H1 (cell line): ENCODE measurements around the gene AAK1. TPM values are rescaled to one million over a fixed set of nuclear protein-coding genes. Genes with fewer than 3 reads are reported as not detected.

Source experiments
- CTCF ChIA-PET: fragments of 300-600 bp; sonication (Branson Sonifier 250); formaldehyde crosslinking; loops from one replicate; lab custom pipeline; 2021; ENCODE audit not compliant: partially characterized antibody; lab: Charles Lee
- POLR2A ChIA-PET: fragments of 300-600 bp; sonication (Branson Sonifier 250); formaldehyde crosslinking; loops from one replicate; lab custom pipeline; 2021; ENCODE audit warnings: inconsistent platforms; ENCODE audit not compliant: partially characterized antibody; lab: Charles Lee
- DNase-seq, 2 experiments: peaks; one replicate each; pipeline versions ENCODE4 v3.0.0 to v3.0.0-alpha.2; 2010 to 2022; ENCODE audit warnings: low spot score in 2 of 2, low read depth in 1 of 2, mixed read lengths in 1 of 2
- FAIRE-seq: peaks from 2 replicates; lab custom pipeline; 2011; peaks lifted over from hg19 to GRCh38; lab: Jason Lieb, UNC
- H2AFZ ChIP-seq: 2 replicates; pipeline ENCODE4 v1.8.1; 2012; ENCODE audit warnings: low read length, inconsistent platforms
- H2AK5ac ChIP-seq: 2 replicates; pipeline ENCODE4 v1.6.1; 2013; ENCODE audit warnings: low read depth, low read length
- H2BK120ac ChIP-seq: replicated peaks from 2 replicates; pipeline ENCODE3; 2013; ENCODE audit warnings: low read depth, low read length, inconsistent platforms
- H2BK12ac ChIP-seq: 2 replicates; pipeline ENCODE4 v1.6.1; 2013; ENCODE audit warnings: low read depth, low read length
- H2BK15ac ChIP-seq: 2 replicates; pipeline ENCODE4 v1.6.1; 2013; ENCODE audit warnings: low read length
- H2BK20ac ChIP-seq: 2 replicates; pipeline ENCODE4 v1.6.1; 2013; ENCODE audit warnings: low read length
- H2BK5ac ChIP-seq: 2 replicates; pipeline ENCODE4 v1.6.1; 2013; ENCODE audit warnings: low read depth, low read length
- H3K14ac ChIP-seq: 2 replicates; pipeline ENCODE4 v1.6.1; 2013; ENCODE audit warnings: inconsistent platforms; ENCODE audit not compliant: insufficient read length
- H3K18ac ChIP-seq: 2 replicates; pipeline ENCODE4 v1.6.1; 2013; ENCODE audit warnings: low read length; ENCODE audit errors: extremely low read depth
- H3K23ac ChIP-seq: 2 replicates; pipeline ENCODE4 v1.6.1; 2013; ENCODE audit warnings: inconsistent platforms; ENCODE audit not compliant: insufficient read length
- H3K23me2 ChIP-seq: 2 replicates; pipeline ENCODE4 v1.6.1; 2013; ENCODE audit warnings: low read depth, low read length
- H3K27ac ChIP-seq: 2 replicates; pipeline ENCODE4 v1.6.1; 2011; ENCODE audit warnings: low read depth, low read length, inconsistent platforms
- H3K27me3 ChIP-seq, 4 experiments: replicated peaks in 1 of 4; 1 replicate in 1 of 4; 2 replicates in 3 of 4; pipeline versions ENCODE4 v1.6.1 to v1.8.1; 2011 to 2013; ENCODE audit warnings: low read length in 3 of 4, mild to moderate bottlenecking in 3 of 4, inconsistent platforms in 2 of 4, mixed read lengths in 2 of 4, moderate library complexity in 1 of 4; ENCODE audit not compliant: control insufficient read depth in 3 of 4, insufficient read depth in 3 of 4; ENCODE audit errors: extremely low read depth in 1 of 4
- H3K36me3 ChIP-seq, 4 experiments: 2 replicates each; pipeline versions ENCODE4 v1.6.1 to v1.8.1; 2011 to 2013; ENCODE audit warnings: mild to moderate bottlenecking in 4 of 4, low read length in 3 of 4, moderate library complexity in 2 of 4, control low read depth in 1 of 4, inconsistent platforms in 1 of 4; ENCODE audit not compliant: insufficient read depth in 4 of 4, control insufficient read depth in 2 of 4
- H3K4ac ChIP-seq: replicated peaks from 2 replicates; pipeline ENCODE3; 2013; ENCODE audit warnings: low read length, low read depth, mixed read lengths, inconsistent platforms; ENCODE audit not compliant: insufficient read length
- H3K4me1 ChIP-seq, 4 experiments: replicated peaks in 1 of 4; 1 replicate in 1 of 4; 2 replicates in 3 of 4; pipeline versions ENCODE4 v1.6.1 to v1.8.1; 2011 to 2013; ENCODE audit warnings: low read length in 3 of 4, inconsistent platforms in 2 of 4, mixed read lengths in 1 of 4; ENCODE audit not compliant: insufficient read depth in 4 of 4, control insufficient read depth in 3 of 4
- H3K4me2 ChIP-seq, 2 experiments: 2 replicates each; pipeline versions ENCODE4 v1.6.1 to v1.8.1; 2011 to 2013; ENCODE audit warnings: low read depth in 2 of 2, low read length in 2 of 2, control low read depth in 1 of 2, inconsistent platforms in 1 of 2, mild to moderate bottlenecking in 1 of 2; ENCODE audit not compliant: insufficient read depth in 1 of 2
- H3K4me3 ChIP-seq, 4 experiments: fragments of 200-600, 300-600 bp in 1 of 4; sonication (generic), shearing (Covaris generic), sonication (Bioruptor Twin) in 1 of 4; 2 replicates each; pipeline versions ENCODE4 v1.5.1 to v1.8.1; 2011 to 2016; ENCODE audit warnings: low read length in 4 of 4, low read depth in 3 of 4, control low read depth in 2 of 4, inconsistent platforms in 2 of 4, mild to moderate bottlenecking in 2 of 4, mixed read lengths in 1 of 4, moderate library complexity in 1 of 4; ENCODE audit not compliant: insufficient read depth in 2 of 4; ENCODE audit errors: extremely low read depth in 1 of 4
- H3K56ac ChIP-seq: replicated peaks from 2 replicates; pipeline ENCODE3; 2013; ENCODE audit warnings: low read depth, mild to moderate bottlenecking, mixed read lengths, low read length, inconsistent platforms; ENCODE audit not compliant: insufficient read length
- H3K79me1 ChIP-seq: 2 replicates; pipeline ENCODE4 v1.6.1; 2013; ENCODE audit warnings: low read depth, low read length, control low read depth
- H3K79me2 ChIP-seq, 2 experiments: 2 replicates each; pipeline versions ENCODE4 v1.6.1 to v1.8.1; 2012 to 2013; ENCODE audit warnings: low read length in 2 of 2, mild to moderate bottlenecking in 2 of 2, inconsistent platforms in 1 of 2; ENCODE audit not compliant: insufficient read depth in 2 of 2, control insufficient read depth in 1 of 2
- H3K9ac ChIP-seq, 4 experiments: replicated peaks in 1 of 4; 1 replicate in 1 of 4; 2 replicates in 3 of 4; pipeline versions ENCODE4 v1.6.1 to v1.8.1; 2011 to 2013; ENCODE audit warnings: low read depth in 3 of 4, low read length in 3 of 4, control low read depth in 2 of 4, mild to moderate bottlenecking in 2 of 4, moderate library complexity in 2 of 4, inconsistent platforms in 1 of 4; ENCODE audit errors: extremely low read depth in 1 of 4
- H3K9me3 ChIP-seq, 2 experiments: 2 replicates each; pipeline versions ENCODE4 v1.6.1 to v1.8.1; 2012 to 2013; ENCODE audit warnings: mild to moderate bottlenecking in 2 of 2, moderate library complexity in 2 of 2, control low read depth in 1 of 2, inconsistent platforms in 1 of 2, low read depth in 1 of 2, low read length in 1 of 2, mixed read lengths in 1 of 2; ENCODE audit not compliant: insufficient read depth in 2 of 2
- H4K20me1 ChIP-seq, 2 experiments: replicated peaks in 1 of 2; 2 replicates each; pipeline versions ENCODE3 to v1.8.1; 2011 to 2013; ENCODE audit warnings: inconsistent platforms in 2 of 2, low read length in 2 of 2, mild to moderate bottlenecking in 1 of 2; ENCODE audit not compliant: insufficient read depth in 2 of 2, control insufficient read depth in 1 of 2
- H4K5ac ChIP-seq: 2 replicates; pipeline ENCODE4 v1.6.1; 2013; ENCODE audit warnings: low read length, low read depth, mixed read lengths, inconsistent platforms; ENCODE audit not compliant: insufficient read length
- H4K8ac ChIP-seq: 2 replicates; pipeline ENCODE4 v1.8.0; 2013; ENCODE audit warnings: mild to moderate bottlenecking, moderate library complexity, low read length, inconsistent platforms; ENCODE audit not compliant: insufficient read depth; ENCODE audit errors: extremely low read depth
- H4K91ac ChIP-seq: replicated peaks from 2 replicates; pipeline ENCODE3; 2013; ENCODE audit warnings: low read length, mixed read lengths, inconsistent platforms; ENCODE audit not compliant: insufficient read length
- ASH2L ChIP-seq: fragments of 200-600, 300-600 bp; sonication (generic); IDR thresholded peaks from one replicate; pipeline ENCODE4 v1.7.1; 2017; ENCODE audit warnings: low read length
- CBX8 ChIP-seq: fragments of 300-800, 300-1000 bp; sonication (generic); IDR thresholded peaks from 2 replicates; pipeline ENCODE4 v1.7.1; 2016; ENCODE audit warnings: low read depth, low read length, borderline replicate concordance
- CEBPB ChIP-seq: IDR thresholded peaks from 2 replicates; pipeline ENCODE4 v1.6.1; 2012; ENCODE audit warnings: low read depth, low read length
- EP300 ChIP-seq, 2 experiments: IDR thresholded peaks; 1 replicate in 1 of 2; 2 replicates in 1 of 2; pipeline ENCODE4 v1.6.1; 2011 to 2012; ENCODE audit warnings: low read depth in 2 of 2, low read length in 2 of 2, mild to moderate bottlenecking in 2 of 2, borderline replicate concordance in 1 of 2, inconsistent platforms in 1 of 2, moderate library complexity in 1 of 2
- EZH2 ChIP-seq: fragments of 200-600 bp; sonication (generic); IDR thresholded peaks from 2 replicates; pipeline ENCODE4 v1.7.1; 2012; ENCODE audit warnings: low read depth, mild to moderate bottlenecking, moderate library complexity, low read length, inconsistent platforms; ENCODE audit not compliant: severe bottlenecking
- MAX ChIP-seq: IDR thresholded peaks from 2 replicates; pipeline ENCODE4 v1.6.1; 2012; ENCODE audit warnings: inconsistent platforms
- POLR2A ChIP-seq, 2 experiments: IDR thresholded peaks; 1 replicate in 1 of 2; 2 replicates in 1 of 2; pipeline ENCODE4 v1.6.1; 2011; ENCODE audit warnings: low read depth in 2 of 2, low read length in 2 of 2, mild to moderate bottlenecking in 2 of 2; ENCODE audit errors: control extremely low read depth in 1 of 2
- RNF2 ChIP-seq: fragments of 200-900, 300-1000 bp; sonication (generic); IDR thresholded peaks from 2 replicates; pipeline ENCODE4 v1.7.1; 2016; ENCODE audit warnings: borderline replicate concordance, low read depth, mild to moderate bottlenecking, antibody characterized with exemption, low read length; ENCODE audit not compliant: poor library complexity, severe bottlenecking; ENCODE audit errors: missing control alignments
- SIRT6 ChIP-seq: IDR thresholded peaks from one replicate; pipeline ENCODE4 v1.7.1; 2012; ENCODE audit warnings: low read length, inconsistent platforms
- SIX5 ChIP-seq: IDR thresholded peaks from 2 replicates; pipeline ENCODE4 v1.6.1; 2011; ENCODE audit warnings: mild to moderate bottlenecking, low read depth, low read length
- TBP ChIP-seq: IDR thresholded peaks from 2 replicates; pipeline ENCODE4 v1.6.1; 2011; ENCODE audit warnings: low read depth, low read length, improper control_type of control experiment
- TEAD4 ChIP-seq: IDR thresholded peaks from 2 replicates; pipeline ENCODE4 v1.6.1; 2012; ENCODE audit warnings: low read depth, low read length, inconsistent platforms, mixed read lengths
- WGBS, 2 experiments: shearing (Covaris generic) in 1 of 2; methylation state at CpG; one replicate each; pipeline versions ENCODE4 v1.1.6 to v1.1.7; 2013 to 2015; ENCODE audit warnings: low lambda C conversion rate in 2 of 2, mixed read lengths in 2 of 2, inconsistent platforms in 1 of 2, low coverage in 1 of 2, missing lambda C conversion rate in 1 of 2; ENCODE audit not compliant: insufficient replicate concordance in 2 of 2, insufficient coverage in 1 of 2, insufficient read length in 1 of 2; ENCODE audit errors: extremely low coverage in 1 of 2, missing lambda C conversion rate in 1 of 2; 5-methylcytosine and 5-hydroxymethylcytosine counted together
- polyA plus RNA-seq, 7 experiments: library from polyadenylated mRNA; depleted of rRNA in 3 of 7; stranded (reverse) in 5 of 7; unstranded in 2 of 7; fragments of >200 nt in 5 of 7; fragments of 200-250 nt in 2 of 7; gene quantifications; 1 replicate in 5 of 7; 2 replicates in 1 of 7; 4 replicates in 1 of 7; pipeline versions ENCODE4 v1.2.1 to v1.2.3, GENCODE V29; 2011 to 2013; ENCODE audit warnings: missing spikeins in 2 of 7, mixed read lengths in 2 of 7
- total RNA-seq: library from RNA; stranded (reverse); fragmentation: NEBNext Ultra II Directional; extraction: Animal tissue kit (Norgen Biotek cat#: 25700); gene quantifications from 2 replicates; pipeline ENCODE4 v1.2.1, GENCODE V29; 2021

AAK1 gene
- total and polyA plus RNA-seq, 2 of the 8 experiments (the other 6 are each of a cell fraction or from before 2014, with no cell fraction given), result 10.0 to 40.5 TPM

GRCh38 chr2:69450735-69451416 lies 192.7 kb downstream of the AAK1 start:
- H3K9me3 ChIP-seq, result no peaks in the 10 kb centered on the region
- H2AFZ ChIP-seq, result no peak overlapping the region
- no peak overlapping the region for H2BK15ac ChIP-seq
- H3K56ac ChIP-seq, result no peak overlapping the region
- no peaks in the 10 kb centered on the region for H3K36me3 ChIP-seq
- no peak overlapping the region; the same call in 1 of the 2 replicates for H2BK20ac ChIP-seq
- H3K79me2 ChIP-seq, result no peaks in the 10 kb centered on the region
- no peaks in the 10 kb centered on the region for H3K27me3 ChIP-seq
- no peak overlapping the region for H3K9ac ChIP-seq
- peak overlapping the region; percentile 62 for H2BK12ac ChIP-seq
- FAIRE-seq (no peak), DNase-seq (peak in 1 of 2 experiments; percentile 38)
- peak overlapping the region in 1 of 4 experiments; percentile 24; a peak in 2 of 8 replicates for H3K4me3 ChIP-seq
- no peak overlapping the region for H3K4ac ChIP-seq
- no peak overlapping the region for H3K27ac ChIP-seq
- H2AK5ac ChIP-seq, result peak overlapping the region; percentile 41; the same call in 1 of the 2 replicates
- no peak overlapping the region for H4K8ac ChIP-seq
- H4K5ac ChIP-seq, result no peak overlapping the region
- H3K18ac ChIP-seq, result no peak overlapping the region
- H3K14ac ChIP-seq, result no peak overlapping the region
- H3K4me1 ChIP-seq, result peaks cover 3 to 13% (median 9%) of the 10 kb centered on the region in 4 experiments; a peak in 4 of 7 replicates
- POLR2A ChIA-PET, result interaction anchor here (0.9 to 1.7 kb wide), 3 partner anchors 11 to 15 kb away, joined by 3 to 9 read pairs (median 5); partner anchors contain the start of gene NFU1
- peak overlapping the region; percentile 60; the same call in 1 of the 2 replicates for H2BK5ac ChIP-seq
- WGBS, 2 experiments, result 18% methylated on average over 6 of the region's 6 CpGs; no CpG with 5 or more reads in 1 of the 2 experiments
- no peaks in the 10 kb centered on the region for H3K79me1 ChIP-seq
- H2BK120ac ChIP-seq, result peak overlapping the region; percentile 18
- no peak overlapping the region for H3K23ac ChIP-seq
- CTCF ChIA-PET, result interaction anchor here (0.5 to 0.7 kb wide), 3 partner anchors 18 to 272 kb away, joined by 3 read pairs; no protein-coding TSS in a partner anchor
- no peaks in the 10 kb centered on the region for H3K23me2 ChIP-seq
- H4K91ac ChIP-seq, result no peak overlapping the region
- H4K20me1 ChIP-seq, result no peaks in the 10 kb centered on the region
- peak overlapping the region; percentile 42 to 45 for H3K4me2 ChIP-seq
- TF ChIP-seq CEBPB (peak; percentile 59; the same call in 1 of the 2 replicates), CBX8 (no peak), SIX5 (no peak), RNF2 (no peak), EP300 (IDR thresholded peaks at IDR 0.05; ENCODE audit: borderline replicate concordance in 1 of 2, low read depth in 2 of 2, low read length in 2 of 2) (no peak), SIRT6 (no peak), MAX (no peak), ASH2L (no peak), POLR2A (IDR thresholded peaks at IDR 0.05; ENCODE audit: control extremely low read depth in 1 of 2, low read depth in 2 of 2, low read length in 2 of 2) (no peak), EZH2 (no peak), TBP (no peak), TEAD4 (0 out of 2 replicates have a peak, but pooled peaks have one; percentile 3)
